Measurements from ENCODE around the gene ATP9B.

The ATP9B gene

GRCh38 chr18:79129120-79129519, 59.9 kb downstream of the ATP9B start:
- POLR2A ChIA-PET, result no interaction called here
- no peak overlapping the region for H3K27ac ChIP-seq (ENCODE audit: extremely low read depth, low read depth, low read length)
- H3K36me3 ChIP-seq (ENCODE audit: control insufficient read depth in 2 of 2, insufficient read depth in 1 of 2, low read length in 2 of 2), result peaks cover 3% of the 10 kb centered on the region in 2 experiments
- no peaks in the 10 kb centered on the region for H3K4me1 ChIP-seq (ENCODE audit: control insufficient read depth, insufficient read depth, low read length)
- H3K4me3 ChIP-seq (ENCODE audit: low read depth, low read length), result no peak overlapping the region
- no peak for TF ChIP-seq ZBTB11 (tag by site-specific recombination; conservative IDR thresholded peaks at IDR 0.05; ENCODE audit: low read depth)
- CTCF ChIA-PET, result interaction anchor here (0.7 kb wide), 1 partner anchor 14 kb away, joined by 3 read pairs; no protein-coding TSS in a partner anchor
- no peaks in the 10 kb centered on the region for H3K9me3 ChIP-seq (ENCODE audit: control insufficient read depth, insufficient read depth, low read depth, low read length)

DNA sequence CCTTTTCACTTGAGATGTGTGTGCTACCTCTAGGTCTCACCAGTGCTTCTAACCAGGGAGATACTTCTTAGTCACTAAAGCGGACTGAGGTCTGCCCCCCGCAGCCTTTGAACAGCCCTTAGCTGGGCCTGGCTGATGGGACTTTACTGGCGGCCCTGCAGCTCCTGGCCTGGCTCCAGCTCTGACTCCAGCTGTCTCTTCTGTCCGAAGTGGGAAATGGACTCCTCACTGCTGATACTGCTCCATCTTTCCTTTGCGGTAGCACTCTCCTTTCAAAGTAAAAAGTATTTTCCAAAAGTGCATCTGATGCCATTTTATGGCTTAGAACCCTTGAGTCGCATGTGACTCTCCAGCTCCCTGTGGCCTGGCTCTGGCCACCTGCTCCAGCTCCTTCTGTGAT, 64.5 kb downstream of the ATP9B start:
- Histone ChIP-seq H3K4me3 (ENCODE audit: low read depth, low read length) (no peak overlapping the region), H3K9me3 (ENCODE audit: control insufficient read depth, insufficient read depth, low read depth, low read length) (no peaks in the 10 kb centered on the region), H3K27ac (ENCODE audit: extremely low read depth, low read depth, low read length) (no peak overlapping the region), H3K4me1 (ENCODE audit: control insufficient read depth, insufficient read depth, low read length) (no peaks in the 10 kb centered on the region), H3K36me3 (ENCODE audit: control insufficient read depth in 2 of 2, insufficient read depth in 1 of 2, low read length in 2 of 2) (no peaks in the 10 kb centered on the region; a peak in 2 of 3 replicates)
- ChIA-PET CTCF (interaction anchor here (0.6 kb wide), 1 partner anchor 116 kb away, joined by 8 read pairs; no protein-coding TSS in a partner anchor), POLR2A (no interaction called here)
- no peak for TF ChIP-seq HOXC10 (CRISPR knock-in tag; IDR thresholded peaks at IDR 0.05)

GRCh38 chr18:79135924-79136323, 66.7 kb downstream of the ATP9B start:
- no peaks in the 10 kb centered on the region; a peak in 2 of 3 replicates for H3K36me3 ChIP-seq (ENCODE audit: control insufficient read depth in 2 of 2, insufficient read depth in 1 of 2, low read length in 2 of 2)
- no peak overlapping the region for H3K4me3 ChIP-seq (ENCODE audit: low read depth, low read length)
- TF ChIP-seq ZNF610 (tag by site-specific recombination; IDR thresholded peaks at IDR 0.05; ENCODE audit: borderline replicate concordance) (no peak), ZNF677 (tag by site-specific recombination; IDR thresholded peaks at IDR 0.05) (no peak)
- CTCF ChIA-PET, result no interaction called here
- no peak overlapping the region for H3K27ac ChIP-seq (ENCODE audit: extremely low read depth, low read depth, low read length)
- POLR2A ChIA-PET, result no interaction called here
- H3K9me3 ChIP-seq (ENCODE audit: control insufficient read depth, insufficient read depth, low read depth, low read length), result no peaks in the 10 kb centered on the region
- H3K4me1 ChIP-seq (ENCODE audit: control insufficient read depth, insufficient read depth, low read length), result no peaks in the 10 kb centered on the region

- no peaks in the 10 kb centered on the region for H3K4me1 ChIP-seq (ENCODE audit: control insufficient read depth, insufficient read depth, low read length)
- no peaks in the 10 kb centered on the region; a peak in 2 of 3 replicates for H3K36me3 ChIP-seq (ENCODE audit: control insufficient read depth in 2 of 2, insufficient read depth in 1 of 2, low read length in 2 of 2)
- H3K4me3 ChIP-seq (ENCODE audit: low read depth, low read length), result no peak overlapping the region
- no peaks in the 10 kb centered on the region for H3K9me3 ChIP-seq (ENCODE audit: control insufficient read depth, insufficient read depth, low read depth, low read length)
- H3K27ac ChIP-seq (ENCODE audit: extremely low read depth, low read depth, low read length), result no peak overlapping the region
- ChIA-PET POLR2A (no interaction called here), CTCF (no interaction called here)
- TF ChIP-seq ZNF549 (tag by site-specific recombination; IDR thresholded peaks at IDR 0.05) (no peak), PRDM6 (tag by site-specific recombination; IDR thresholded peaks at IDR 0.05) (no peak), ZNF266 (tag by site-specific recombination; IDR thresholded peaks at IDR 0.05; ENCODE audit: low read depth) (no peak), ZNF416 (tag by site-specific recombination; IDR thresholded peaks at IDR 0.05) (no peak), ZNF670 (tag by site-specific recombination; IDR thresholded peaks at IDR 0.05; ENCODE audit: low read depth) (no peak), ZNF473 (tag by site-specific recombination; IDR thresholded peaks at IDR 0.05) (no peak), SP2 (tag by site-specific recombination; IDR thresholded peaks at IDR 0.05) (no peak), ZNF426 (tag by site-specific recombination; IDR thresholded peaks at IDR 0.05) (no peak), ZNF239 (tag by site-specific recombination; IDR thresholded peaks at IDR 0.05) (no peak), ZNF571 (tag by site-specific recombination; IDR thresholded peaks at IDR 0.05) (no peak), ZBTB21 (tag by site-specific recombination; IDR thresholded peaks at IDR 0.05) (no peak), ZNF423 (tag by site-specific recombination; IDR thresholded peaks at IDR 0.05) (no peak), SCRT1 (tag by site-specific recombination; IDR thresholded peaks at IDR 0.05; ENCODE audit: borderline replicate concordance) (no peak), ZNF16 (tag by site-specific recombination; IDR thresholded peaks at IDR 0.05; ENCODE audit: low read depth) (no peak)
- TF ChIP-seq, protein P1, sequence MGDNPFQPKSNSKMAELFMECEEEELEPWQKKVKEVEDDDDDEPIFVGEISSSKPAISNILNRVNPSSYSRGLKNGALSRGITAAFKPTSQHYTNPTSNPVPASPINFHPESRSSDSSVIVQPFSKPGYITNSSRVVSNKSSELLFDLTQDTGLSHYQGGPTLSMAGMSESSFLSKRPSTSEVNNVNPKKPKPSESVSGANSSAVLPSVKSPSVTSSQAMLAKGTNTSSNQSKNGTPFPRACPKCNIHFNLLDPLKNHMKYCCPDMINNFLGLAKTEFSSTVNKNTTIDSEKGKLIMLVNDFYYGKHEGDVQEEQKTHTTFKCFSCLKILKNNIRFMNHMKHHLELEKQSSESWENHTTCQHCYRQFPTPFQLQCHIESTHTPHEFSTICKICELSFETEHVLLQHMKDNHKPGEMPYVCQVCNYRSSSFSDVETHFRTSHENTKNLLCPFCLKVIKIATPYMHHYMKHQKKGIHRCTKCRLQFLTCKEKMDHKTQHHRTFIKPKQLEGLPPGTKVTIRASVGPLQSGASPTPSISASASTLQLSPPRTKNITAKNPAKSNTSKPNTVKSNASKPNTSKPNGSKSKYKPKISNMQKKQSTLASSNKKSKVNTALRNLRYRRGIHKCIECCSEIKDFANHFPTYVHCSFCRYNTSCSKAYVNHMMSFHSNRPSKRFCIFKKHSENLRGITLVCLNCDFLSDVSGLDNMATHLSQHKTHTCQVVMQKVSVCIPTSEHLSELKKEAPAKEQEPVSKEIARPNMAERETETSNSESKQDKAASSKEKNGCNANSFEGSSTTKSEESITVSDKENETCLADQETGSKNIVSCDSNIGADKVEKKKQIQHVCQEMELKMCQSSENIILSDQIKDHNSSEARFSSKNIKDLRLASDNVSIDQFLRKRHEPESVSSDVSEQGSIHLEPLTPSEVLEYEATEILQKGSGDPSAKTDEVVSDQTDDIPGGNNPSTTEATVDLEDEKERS (tag by site-specific recombination; IDR thresholded peaks at IDR 0.05), result no peak
- TF ChIP-seq, protein P2, sequence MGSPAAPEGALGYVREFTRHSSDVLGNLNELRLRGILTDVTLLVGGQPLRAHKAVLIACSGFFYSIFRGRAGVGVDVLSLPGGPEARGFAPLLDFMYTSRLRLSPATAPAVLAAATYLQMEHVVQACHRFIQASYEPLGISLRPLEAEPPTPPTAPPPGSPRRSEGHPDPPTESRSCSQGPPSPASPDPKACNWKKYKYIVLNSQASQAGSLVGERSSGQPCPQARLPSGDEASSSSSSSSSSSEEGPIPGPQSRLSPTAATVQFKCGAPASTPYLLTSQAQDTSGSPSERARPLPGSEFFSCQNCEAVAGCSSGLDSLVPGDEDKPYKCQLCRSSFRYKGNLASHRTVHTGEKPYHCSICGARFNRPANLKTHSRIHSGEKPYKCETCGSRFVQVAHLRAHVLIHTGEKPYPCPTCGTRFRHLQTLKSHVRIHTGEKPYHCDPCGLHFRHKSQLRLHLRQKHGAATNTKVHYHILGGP (tag by site-specific recombination; IDR thresholded peaks at IDR 0.05), result no peak
These were observed 67.5 kb downstream of the ATP9B start for GRCh38 chr18:79136742-79137141.

Measured in HEK293 (cell line).